Endothelial cell of umbilical vein (primary cell): ENCODE results near the gene CDK11B. TPM values are rescaled to one million over a fixed set of nuclear protein-coding genes. Genes with fewer than 3 reads are reported as not detected.
A peak's percentile ranks its signal among the peaks of the same experiment; 100 is the strongest.
"Not testable (repeated sequence)": the region's sequence is repeated elsewhere in the genome, so short reads cannot be mapped to it uniquely, and the experiment has no call there.

Source experiments
- Bru-seq: library from RNA; stranded (reverse); fragments of 400-500 nt; gene quantifications from one replicate; lab custom pipeline; 2021; lab: Mats Ljungman, UMichigan
- BruChase-seq, 2 experiments: library from RNA; stranded (reverse); fragments of 400-500 nt; gene quantifications; one replicate each; lab custom pipeline; 2021; lab: Mats Ljungman, UMichigan
- BruUV-seq: library from RNA; stranded (reverse); fragments of 400-500 nt; replicated peaks from 2 replicates; lab custom pipeline; 2021; lab: Mats Ljungman, UMichigan
- CTCF ChIA-PET: fragments of 300-600, 350-600 bp; sonication (Branson Sonifier 250); formaldehyde crosslinking; loops from one replicate; lab custom pipeline; 2021; ENCODE audit warnings: antibody characterized with exemption, inconsistent platforms; lab: Charles Lee
- POLR2A ChIA-PET: fragments of 300-600, 350-600 bp; sonication (Branson Sonifier 250); formaldehyde crosslinking; loops from one replicate; lab custom pipeline; 2021; ENCODE audit warnings: antibody characterized with exemption, inconsistent platforms; lab: Charles Lee
- DNase-seq: peaks from one replicate; pipeline ENCODE4 v3.0.0-alpha.2; 2011; ENCODE audit warnings: low read depth, low spot score
- FAIRE-seq: peaks from 2 replicates; lab custom pipeline; 2011; peaks lifted over from hg19 to GRCh38; lab: Jason Lieb, UNC
- H2AFZ ChIP-seq: 2 replicates; pipeline ENCODE4 v1.6.0; 2012; ENCODE audit warnings: low read depth, low read length, control low read depth, inconsistent platforms
- H3K27ac ChIP-seq: 2 replicates; pipeline ENCODE4 v1.5.1; 2011; ENCODE audit warnings: low read depth, mild to moderate bottlenecking, control low read depth, low read length, moderate library complexity; ENCODE audit not compliant: insufficient read depth
- H3K27me3 ChIP-seq, 2 experiments: 2 replicates each; pipeline versions ENCODE4 v1.6.0 to v1.6.1; 2011; ENCODE audit warnings: low read length in 2 of 2, mixed read lengths in 1 of 2; ENCODE audit not compliant: control insufficient read depth in 2 of 2, insufficient read depth in 2 of 2
- H3K36me3 ChIP-seq, 2 experiments: 2 replicates in 1 of 2; 3 replicates in 1 of 2; pipeline ENCODE4 v1.5.1; 2011; ENCODE audit warnings: low read length in 2 of 2, mild to moderate bottlenecking in 1 of 2, moderate library complexity in 1 of 2; ENCODE audit not compliant: control insufficient read depth in 2 of 2, insufficient read depth in 2 of 2; ENCODE audit errors: extremely low read depth in 1 of 2
- H3K4me1 ChIP-seq: 3 replicates; pipeline ENCODE4 v1.5.1; 2011; ENCODE audit warnings: mild to moderate bottlenecking, low read length; ENCODE audit not compliant: control insufficient read depth, insufficient read depth; ENCODE audit errors: extremely low read depth
- H3K4me2 ChIP-seq: 2 replicates; pipeline ENCODE4 v1.6.1; 2011; ENCODE audit warnings: low read length, control low read depth, mixed read lengths; ENCODE audit not compliant: insufficient read depth
- H3K4me3 ChIP-seq, 3 experiments: fragments of 200-600 bp in 1 of 3; sonication (generic), shearing (Covaris generic) in 1 of 3; replicated peaks in 1 of 3; 2 replicates each; pipeline ENCODE4 v1.5.1; 2011 to 2016; ENCODE audit warnings: control low read depth in 3 of 3, low read length in 3 of 3, mild to moderate bottlenecking in 2 of 3, inconsistent platforms in 1 of 3, low read depth in 1 of 3, moderate library complexity in 1 of 3; ENCODE audit not compliant: insufficient read depth in 1 of 3
- H3K79me2 ChIP-seq: 2 replicates; pipeline ENCODE4 v1.6.0; 2012; ENCODE audit warnings: low read length, inconsistent platforms; ENCODE audit not compliant: control insufficient read depth, insufficient read depth
- H3K9ac ChIP-seq: replicated peaks from 2 replicates; pipeline ENCODE3; 2011; ENCODE audit warnings: low read length, control low read depth; ENCODE audit not compliant: insufficient read depth; ENCODE audit errors: extremely low read depth
- H3K9me1 ChIP-seq: replicated peaks from 3 replicates; pipeline ENCODE4 v1.6.0; 2011; ENCODE audit warnings: mild to moderate bottlenecking, low read length; ENCODE audit not compliant: control insufficient read depth, insufficient read depth; ENCODE audit errors: extremely low read depth
- H3K9me3 ChIP-seq: replicated peaks from 2 replicates; pipeline ENCODE4 v1.5.1; 2012; ENCODE audit warnings: low read length, inconsistent platforms; ENCODE audit not compliant: control insufficient read depth, insufficient read depth
- H4K20me1 ChIP-seq: replicated peaks from 2 replicates; pipeline ENCODE3; 2011; ENCODE audit warnings: mild to moderate bottlenecking, low read length; ENCODE audit not compliant: control insufficient read depth, insufficient read depth; ENCODE audit errors: extremely low read depth
- CTCF ChIP-seq, 2 donors: IDR thresholded peaks; 1 replicate in 1 of 2; 2 replicates in 1 of 2; pipeline ENCODE4 v1.5.1; 2011; ENCODE audit warnings: low read length in 2 of 2, mild to moderate bottlenecking in 2 of 2, moderate library complexity in 2 of 2, control low read depth in 1 of 2, inconsistent platforms in 1 of 2, low read depth in 1 of 2; ENCODE audit not compliant: insufficient read depth in 1 of 2; ENCODE audit errors: extremely low read depth in 1 of 2
- POLR2AphosphoS5 ChIP-seq: IDR thresholded peaks from 2 replicates; pipeline ENCODE4 v1.6.1; 2012; ENCODE audit warnings: low read depth, mild to moderate bottlenecking, control low read depth, low read length, moderate library complexity; ENCODE audit not compliant: insufficient read depth
- dilution Hi-C: fragments of 300-500 bp; cut with MboI; formaldehyde crosslinking; loops from one replicate; pipeline ENCODE4 v1.15.0; 2019; ENCODE audit warnings: low sequenced_read_pairs; ENCODE audit not compliant: extremely low pct_ligation_motif_present
- intact Hi-C: fragments of 100-400 bp; cut with micrococcal nuclease; formaldehyde crosslinking; loops from one replicate; pipeline ENCODE4 v1.10.0; 2022
- long read RNA-seq: library from polyadenylated mRNA; stranded (forward); transcript quantifications from one replicate; pipeline ENCODE4 v2.0.0, GENCODE V29; 2021
- polyA minus RNA-seq, 3 experiments: library from RNA; depleted of rRNA, polyadenylated mRNA; stranded (reverse); fragments of >200 nt; gene quantifications; 1 replicate in 1 of 3; 2 replicates in 2 of 3; pipeline ENCODE4 v1.2.3, GENCODE V29; 2011
- polyA plus RNA-seq, 4 experiments: library from polyadenylated mRNA; depleted of rRNA in 3 of 4; stranded (reverse) in 3 of 4; unstranded in 1 of 4; fragments of >200 nt; gene quantifications; 2 replicates each; pipeline versions ENCODE4 v1.2.1 to v1.2.3, GENCODE V29; 2011 to 2012; ENCODE audit warnings: missing spikeins in 1 of 4
- total RNA-seq: library from RNA; stranded (reverse); gene quantifications from 2 replicates; pipeline ENCODE4 v1.2.3, GENCODE V29; 2021

The CDK11B gene
- 31.9 and 32.0 TPM in 2 replicates for total RNA-seq
- polyA plus RNA-seq, result 10.9 and 16.4 TPM in 2 replicates
- polyA plus RNA-seq (2011; cell fraction: cytosol; rRNA removed), result 16.1 and 16.3 TPM in 2 replicates
- polyA plus RNA-seq (2011; cell fraction: nucleus; rRNA removed), result 41.5 and 42.0 TPM in 2 replicates
- polyA plus RNA-seq (2012), result 27.0 and 29.3 TPM in 2 replicates
- polyA minus RNA-seq, result 5.6 and 7.5 TPM in 2 replicates
- 4.5 TPM for polyA minus RNA-seq (2011; cell fraction: cytosol; rRNA and poly(A)+ RNA removed)
- 5.9 and 8.7 TPM in 2 replicates for polyA minus RNA-seq (2011; cell fraction: nucleus; rRNA and poly(A)+ RNA removed)
- Bru-seq, nascent RNA, result percentile 67 among the genes with signal in this experiment
- BruChase-seq, experiment 1, labeled RNA remaining after a 6-hour chase, result percentile 85 among the genes with signal in this experiment
- percentile 78 among the genes with signal in this experiment for BruChase-seq, experiment 2, labeled RNA remaining after a 2-hour chase
- long read RNA-seq, partial matches to known transcripts, result 13 of 48 reads
- long read RNA-seq, other reads (novel, unspliced or antisense), result 34 of 48 reads

DNA sequence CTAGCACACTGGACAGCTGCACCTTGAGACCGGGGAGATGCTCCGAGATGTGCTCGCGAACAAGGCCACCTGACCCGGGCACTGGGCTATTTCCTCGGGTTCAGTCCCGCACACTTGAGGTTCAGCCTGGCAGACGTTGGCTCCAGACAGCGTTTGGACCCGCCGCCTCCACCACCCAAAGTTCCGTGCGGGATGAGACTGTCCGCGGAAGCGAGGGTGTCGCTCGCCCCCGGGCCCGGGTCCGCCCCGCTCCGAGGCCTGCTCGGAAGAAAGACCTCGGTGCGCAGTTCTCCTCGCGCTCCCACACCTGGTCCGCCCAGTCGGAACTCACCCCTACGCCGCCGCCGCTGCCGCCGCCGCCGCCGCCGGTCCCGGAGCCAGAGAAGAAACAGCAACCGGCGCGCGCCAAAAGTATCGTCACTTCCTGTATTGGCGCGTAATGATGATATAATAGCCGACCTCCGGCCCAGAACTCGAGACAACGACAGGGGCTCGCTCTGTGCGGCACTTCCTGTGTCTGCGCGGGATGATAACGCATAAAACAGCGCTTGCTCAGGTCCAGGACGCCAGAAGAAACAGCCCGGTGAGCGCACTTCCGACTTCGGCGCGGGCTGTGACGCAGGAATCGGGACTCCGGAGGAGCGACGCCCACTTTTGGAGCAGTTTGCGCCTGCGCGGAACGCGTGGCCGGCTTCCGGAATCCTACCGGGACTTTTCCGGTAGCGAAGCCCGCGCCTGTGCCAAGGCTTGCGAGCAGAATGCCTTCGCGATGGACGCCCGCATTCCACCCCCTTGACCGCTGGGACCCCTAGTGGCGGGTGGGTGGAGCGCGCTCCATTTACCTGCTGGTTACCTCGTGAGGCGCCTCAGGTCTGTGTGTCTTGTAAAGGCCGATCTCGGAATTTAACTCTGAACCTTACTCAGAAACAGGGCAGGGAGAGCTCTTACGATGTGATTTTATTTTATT is at the start of gene CDK11B:
Gene CDK11B (minus strand): TSS at position 422 of the 967 bp plus-strand sequence. CDS start 1,519 bp downstream, outside the sequence.
- peak within 1 kb of the TSS; percentile 50 to 90 (median 64) for H3K4me3 ChIP-seq
- peak within 1 kb of the TSS; percentile 97 for H3K27ac ChIP-seq
- H3K9me1 ChIP-seq, H3K79me2 ChIP-seq, H3K9me3 ChIP-seq, CTCF ChIA-PET, H3K27me3 ChIP-seq, POLR2A ChIA-PET, H4K20me1 ChIP-seq, H3K4me2 ChIP-seq, H3K4me1 ChIP-seq, H3K36me3 ChIP-seq, dilution Hi-C loops: not testable (repeated sequence)
- peak within 1 kb of the TSS; percentile 49 for H2AFZ ChIP-seq
- TSS peak; percentile 44 for BruUV-seq
- intact Hi-C loops, result loop anchor here (1.0 to 5.0 kb wide), 2 partner anchors 27 to 63 kb away; partner anchors contain the start of gene CDK11A
- peak; percentile 99 for DNase-seq
- FAIRE-seq, result peak; percentile 99
- TF ChIP-seq POLR2AphosphoS5 (peak; percentile 69), CTCF (IDR thresholded peaks at IDR 0.05; ENCODE audit: extremely low read depth in 1 of 2, insufficient read depth in 1 of 2, low read depth in 1 of 2, low read length in 2 of 2) (peak; percentile 23 to 32)
- peak within 1 kb of the TSS; percentile 99 for H3K9ac ChIP-seq

DNA sequence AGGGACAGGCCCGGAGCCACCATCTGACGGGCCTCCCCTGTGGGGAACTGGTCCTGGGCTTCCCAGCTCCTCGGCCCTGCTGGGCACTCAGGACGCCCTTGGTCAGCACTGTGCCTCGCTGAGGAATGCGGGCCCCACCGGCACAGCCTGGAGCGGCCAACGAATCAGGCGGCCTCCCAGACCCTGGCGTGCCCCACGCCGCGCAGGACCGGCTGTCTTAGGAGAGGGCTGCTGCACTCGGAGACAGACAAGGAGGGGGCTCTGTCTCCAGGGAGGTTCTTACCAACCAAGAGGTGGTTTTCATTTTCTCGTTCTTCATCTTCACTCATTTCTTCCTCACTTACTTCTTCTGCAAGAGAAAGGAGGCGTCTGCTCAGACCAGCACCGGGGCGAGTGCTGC is 49.1 kb upstream of the CDK11B start:
- intact Hi-C loops, POLR2A ChIA-PET, CTCF ChIA-PET, H3K9ac ChIP-seq, BruUV-seq, H4K20me1 ChIP-seq, FAIRE-seq, H3K9me3 ChIP-seq, H3K4me3 ChIP-seq, H3K4me2 ChIP-seq, DNase-seq, H3K36me3 ChIP-seq, H3K27me3 ChIP-seq, H3K9me1 ChIP-seq, H3K4me1 ChIP-seq, H3K27ac ChIP-seq, H2AFZ ChIP-seq, dilution Hi-C loops, H3K79me2 ChIP-seq: not testable (repeated sequence)

GRCh38 chr1:1707241-1707640 is 48.4 kb upstream of the CDK11B start:
- intact Hi-C loops, BruUV-seq, H3K36me3 ChIP-seq, H3K79me2 ChIP-seq, H2AFZ ChIP-seq, POLR2A ChIA-PET, H3K27me3 ChIP-seq, H3K9me1 ChIP-seq, CTCF ChIA-PET, FAIRE-seq, dilution Hi-C loops, H3K4me1 ChIP-seq, H3K27ac ChIP-seq, H3K4me2 ChIP-seq, H3K4me3 ChIP-seq, DNase-seq, H4K20me1 ChIP-seq, H3K9ac ChIP-seq, H3K9me3 ChIP-seq: not testable (repeated sequence)
